ENCODE results near the gene FGFR3.

- TF ChIP-seq POLR2A (IDR thresholded peaks at IDR 0.05): no peak
- TF ChIP-seq CTCF (IDR thresholded peaks at IDR 0.05): no peak
- no peak for TF ChIP-seq POLR2AphosphoS5 (IDR thresholded peaks at IDR 0.05)
- TF ChIP-seq EP300 (IDR thresholded peaks at IDR 0.05; ENCODE audit: low read depth): no peak
Measured at GRCh38 chr4:1842993-1843448, 49.9 kb downstream of the FGFR3 start.
